ENCODE data around the gene PELI2. TPM values are rescaled to one million over a fixed set of nuclear protein-coding genes. Genes with fewer than 3 reads are reported as not detected.

Gene PELI2
- total and polyA plus RNA-seq, 2 experiments from 2014 or later, result 8.0 to 24.5 TPM

DNA sequence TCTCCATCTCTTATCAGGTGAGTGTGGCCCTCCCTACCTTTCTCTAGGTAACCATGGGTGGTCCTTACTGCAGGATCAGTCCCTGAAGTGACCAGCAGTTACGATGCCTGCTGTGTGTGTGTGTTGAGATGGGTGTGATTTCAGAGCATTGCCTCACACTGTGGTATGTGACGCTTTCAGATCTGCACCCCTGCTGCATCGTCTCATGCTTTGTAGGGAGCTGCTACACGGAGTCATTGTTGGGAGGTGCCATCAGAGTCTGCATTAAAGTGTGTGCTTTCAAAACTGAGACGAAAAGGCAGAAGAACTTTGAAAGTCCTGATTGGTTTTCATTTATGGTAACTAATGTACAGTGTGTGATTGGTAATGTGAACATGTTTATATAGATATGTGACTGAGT is 150.5 kb downstream of the PELI2 start (continued):
- TF ChIP-seq, protein P1, sequence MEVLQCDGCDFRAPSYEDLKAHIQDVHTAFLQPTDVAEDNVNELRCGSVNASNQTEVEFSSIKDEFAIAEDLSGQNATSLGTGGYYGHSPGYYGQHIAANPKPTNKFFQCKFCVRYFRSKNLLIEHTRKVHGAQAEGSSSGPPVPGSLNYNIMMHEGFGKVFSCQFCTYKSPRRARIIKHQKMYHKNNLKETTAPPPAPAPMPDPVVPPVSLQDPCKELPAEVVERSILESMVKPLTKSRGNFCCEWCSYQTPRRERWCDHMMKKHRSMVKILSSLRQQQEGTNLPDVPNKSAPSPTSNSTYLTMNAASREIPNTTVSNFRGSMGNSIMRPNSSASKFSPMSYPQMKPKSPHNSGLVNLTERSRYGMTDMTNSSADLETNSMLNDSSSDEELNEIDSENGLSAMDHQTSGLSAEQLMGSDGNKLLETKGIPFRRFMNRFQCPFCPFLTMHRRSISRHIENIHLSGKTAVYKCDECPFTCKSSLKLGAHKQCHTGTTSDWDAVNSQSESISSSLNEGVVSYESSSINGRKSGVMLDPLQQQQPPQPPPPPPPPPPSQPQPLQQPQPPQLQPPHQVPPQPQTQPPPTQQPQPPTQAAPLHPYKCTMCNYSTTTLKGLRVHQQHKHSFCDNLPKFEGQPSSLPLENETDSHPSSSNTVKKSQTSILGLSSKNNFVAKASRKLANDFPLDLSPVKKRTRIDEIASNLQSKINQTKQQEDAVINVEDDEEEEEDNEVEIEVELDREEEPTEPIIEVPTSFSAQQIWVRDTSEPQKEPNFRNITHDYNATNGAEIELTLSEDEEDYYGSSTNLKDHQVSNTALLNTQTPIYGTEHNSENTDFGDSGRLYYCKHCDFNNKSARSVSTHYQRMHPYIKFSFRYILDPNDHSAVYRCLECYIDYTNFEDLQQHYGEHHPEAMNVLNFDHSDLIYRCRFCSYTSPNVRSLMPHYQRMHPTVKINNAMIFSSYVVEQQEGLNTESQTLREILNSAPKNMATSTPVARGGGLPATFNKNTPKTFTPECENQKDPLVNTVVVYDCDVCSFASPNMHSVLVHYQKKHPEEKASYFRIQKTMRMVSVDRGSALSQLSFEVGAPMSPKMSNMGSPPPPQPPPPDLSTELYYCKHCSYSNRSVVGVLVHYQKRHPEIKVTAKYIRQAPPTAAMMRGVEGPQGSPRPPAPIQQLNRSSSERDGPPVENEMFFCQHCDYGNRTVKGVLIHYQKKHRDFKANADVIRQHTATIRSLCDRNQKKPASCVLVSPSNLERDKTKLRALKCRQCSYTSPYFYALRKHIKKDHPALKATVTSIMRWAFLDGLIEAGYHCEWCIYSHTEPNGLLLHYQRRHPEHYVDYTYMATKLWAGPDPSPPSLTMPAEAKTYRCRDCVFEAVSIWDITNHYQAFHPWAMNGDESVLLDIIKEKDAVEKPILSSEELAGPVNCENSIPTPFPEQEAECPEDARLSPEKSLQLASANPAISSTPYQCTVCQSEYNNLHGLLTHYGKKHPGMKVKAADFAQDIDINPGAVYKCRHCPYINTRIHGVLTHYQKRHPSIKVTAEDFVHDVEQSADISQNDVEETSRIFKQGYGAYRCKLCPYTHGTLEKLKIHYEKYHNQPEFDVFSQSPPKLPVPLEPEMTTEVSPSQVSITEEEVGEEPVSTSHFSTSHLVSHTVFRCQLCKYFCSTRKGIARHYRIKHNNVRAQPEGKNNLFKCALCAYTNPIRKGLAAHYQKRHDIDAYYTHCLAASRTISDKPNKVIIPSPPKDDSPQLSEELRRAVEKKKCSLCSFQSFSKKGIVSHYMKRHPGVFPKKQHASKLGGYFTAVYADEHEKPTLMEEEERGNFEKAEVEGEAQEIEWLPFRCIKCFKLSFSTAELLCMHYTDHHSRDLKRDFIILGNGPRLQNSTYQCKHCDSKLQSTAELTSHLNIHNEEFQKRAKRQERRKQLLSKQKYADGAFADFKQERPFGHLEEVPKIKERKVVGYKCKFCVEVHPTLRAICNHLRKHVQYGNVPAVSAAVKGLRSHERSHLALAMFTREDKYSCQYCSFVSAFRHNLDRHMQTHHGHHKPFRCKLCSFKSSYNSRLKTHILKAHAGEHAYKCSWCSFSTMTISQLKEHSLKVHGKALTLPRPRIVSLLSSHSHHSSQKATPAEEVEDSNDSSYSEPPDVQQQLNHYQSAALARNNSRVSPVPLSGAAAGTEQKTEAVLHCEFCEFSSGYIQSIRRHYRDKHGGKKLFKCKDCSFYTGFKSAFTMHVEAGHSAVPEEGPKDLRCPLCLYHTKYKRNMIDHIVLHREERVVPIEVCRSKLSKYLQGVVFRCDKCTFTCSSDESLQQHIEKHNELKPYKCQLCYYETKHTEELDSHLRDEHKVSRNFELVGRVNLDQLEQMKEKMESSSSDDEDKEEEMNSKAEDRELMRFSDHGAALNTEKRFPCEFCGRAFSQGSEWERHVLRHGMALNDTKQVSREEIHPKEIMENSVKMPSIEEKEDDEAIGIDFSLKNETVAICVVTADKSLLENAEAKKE (CRISPR knock-in tag; IDR thresholded peaks at IDR 0.05), result no peak
- TF ChIP-seq STAT1 (IDR thresholded peaks at IDR 0.05; ENCODE audit: unreplicated experiment), result no peak
- TF ChIP-seq ZNF114 (CRISPR knock-in tag; IDR thresholded peaks at IDR 0.05), result no peak

DNA sequence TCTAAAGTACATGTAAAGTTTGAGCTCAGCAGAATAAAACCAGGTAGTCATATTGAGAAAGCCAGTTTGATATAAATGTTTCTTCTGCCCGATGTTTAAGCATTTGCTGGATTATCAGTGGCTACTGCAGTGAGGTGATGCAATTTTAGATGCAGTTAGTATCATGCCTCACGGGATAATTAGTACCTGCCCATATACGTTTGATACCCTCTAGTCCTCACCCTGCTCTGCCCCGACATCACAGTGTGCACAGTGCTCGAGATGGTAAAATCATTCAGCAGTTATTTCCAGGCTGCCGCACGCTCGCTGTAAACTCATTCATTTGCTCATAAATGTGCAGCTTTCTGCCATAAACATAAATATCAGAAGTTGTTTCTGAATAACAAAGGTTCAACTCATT is 152.7 kb downstream of the PELI2 start:
- Mint-ChIP-seq H3K9me3 (peaks cover 12% of the 10 kb centered on the region; the same call in 2 of the 3 replicates), H3K27me3 (ENCODE audit: insufficient read depth, low read depth, poor library complexity) (no peaks in the 10 kb centered on the region), H3K4me1 (peaks cover 8% of the 10 kb centered on the region), H3K27ac (no peak overlapping the region), H3K36me3 (ENCODE audit: low read depth) (peaks cover 14% of the 10 kb centered on the region), H3K4me3 (no peak overlapping the region)
- Histone ChIP-seq H3K4me2 (no peak overlapping the region), H3K4me3 (no peak overlapping the region), H3K27ac (ENCODE audit: low read depth) (no peak overlapping the region), H3K79me2 (replicated peaks; ENCODE audit: insufficient read depth) (no peaks in the 10 kb centered on the region), H2AFZ (no peak overlapping the region), H3K9me2 (ENCODE audit: insufficient read depth) (no peaks in the 10 kb centered on the region), H3K36me3 (ENCODE audit: insufficient read depth) (no peaks in the 10 kb centered on the region), H3F3A (replicated peaks; ENCODE audit: low read depth) (no peaks in the 10 kb centered on the region), H3K4me1 (ENCODE audit: insufficient read depth) (no peaks in the 10 kb centered on the region), H3K27me3 (ENCODE audit: insufficient read depth) (no peaks in the 10 kb centered on the region), H4K20me1 (replicated peaks; ENCODE audit: insufficient read depth) (no peaks in the 10 kb centered on the region)
- DNase-seq (ENCODE audit: low spot score) (no peak), ATAC-seq (no peak)
- no peak for TF ChIP-seq NANOG (IDR thresholded peaks at IDR 0.05; ENCODE audit: borderline replicate concordance)
- TF ChIP-seq ZNF114 (CRISPR knock-in tag; IDR thresholded peaks at IDR 0.05), result no peak
- no peak for TF ChIP-seq EZH2phosphoT487 (IDR thresholded peaks at IDR 0.05; ENCODE audit: unreplicated experiment)
- TF ChIP-seq, protein P2, sequence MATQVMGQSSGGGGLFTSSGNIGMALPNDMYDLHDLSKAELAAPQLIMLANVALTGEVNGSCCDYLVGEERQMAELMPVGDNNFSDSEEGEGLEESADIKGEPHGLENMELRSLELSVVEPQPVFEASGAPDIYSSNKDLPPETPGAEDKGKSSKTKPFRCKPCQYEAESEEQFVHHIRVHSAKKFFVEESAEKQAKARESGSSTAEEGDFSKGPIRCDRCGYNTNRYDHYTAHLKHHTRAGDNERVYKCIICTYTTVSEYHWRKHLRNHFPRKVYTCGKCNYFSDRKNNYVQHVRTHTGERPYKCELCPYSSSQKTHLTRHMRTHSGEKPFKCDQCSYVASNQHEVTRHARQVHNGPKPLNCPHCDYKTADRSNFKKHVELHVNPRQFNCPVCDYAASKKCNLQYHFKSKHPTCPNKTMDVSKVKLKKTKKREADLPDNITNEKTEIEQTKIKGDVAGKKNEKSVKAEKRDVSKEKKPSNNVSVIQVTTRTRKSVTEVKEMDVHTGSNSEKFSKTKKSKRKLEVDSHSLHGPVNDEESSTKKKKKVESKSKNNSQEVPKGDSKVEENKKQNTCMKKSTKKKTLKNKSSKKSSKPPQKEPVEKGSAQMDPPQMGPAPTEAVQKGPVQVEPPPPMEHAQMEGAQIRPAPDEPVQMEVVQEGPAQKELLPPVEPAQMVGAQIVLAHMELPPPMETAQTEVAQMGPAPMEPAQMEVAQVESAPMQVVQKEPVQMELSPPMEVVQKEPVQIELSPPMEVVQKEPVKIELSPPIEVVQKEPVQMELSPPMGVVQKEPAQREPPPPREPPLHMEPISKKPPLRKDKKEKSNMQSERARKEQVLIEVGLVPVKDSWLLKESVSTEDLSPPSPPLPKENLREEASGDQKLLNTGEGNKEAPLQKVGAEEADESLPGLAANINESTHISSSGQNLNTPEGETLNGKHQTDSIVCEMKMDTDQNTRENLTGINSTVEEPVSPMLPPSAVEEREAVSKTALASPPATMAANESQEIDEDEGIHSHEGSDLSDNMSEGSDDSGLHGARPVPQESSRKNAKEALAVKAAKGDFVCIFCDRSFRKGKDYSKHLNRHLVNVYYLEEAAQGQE (IDR thresholded peaks at IDR 0.05; ENCODE audit: unreplicated experiment), result no peak
- TF ChIP-seq, protein P3, sequence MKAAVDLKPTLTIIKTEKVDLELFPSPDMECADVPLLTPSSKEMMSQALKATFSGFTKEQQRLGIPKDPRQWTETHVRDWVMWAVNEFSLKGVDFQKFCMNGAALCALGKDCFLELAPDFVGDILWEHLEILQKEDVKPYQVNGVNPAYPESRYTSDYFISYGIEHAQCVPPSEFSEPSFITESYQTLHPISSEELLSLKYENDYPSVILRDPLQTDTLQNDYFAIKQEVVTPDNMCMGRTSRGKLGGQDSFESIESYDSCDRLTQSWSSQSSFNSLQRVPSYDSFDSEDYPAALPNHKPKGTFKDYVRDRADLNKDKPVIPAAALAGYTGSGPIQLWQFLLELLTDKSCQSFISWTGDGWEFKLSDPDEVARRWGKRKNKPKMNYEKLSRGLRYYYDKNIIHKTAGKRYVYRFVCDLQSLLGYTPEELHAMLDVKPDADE (IDR thresholded peaks at IDR 0.05), result no peak
- TF ChIP-seq JUNB (IDR thresholded peaks at IDR 0.05; ENCODE audit: unreplicated experiment), result no peak
- no peak for TF ChIP-seq STAT1 (IDR thresholded peaks at IDR 0.05; ENCODE audit: unreplicated experiment)

Measured in GM23338 (cell line).